OCI-LY1 (cell line): ENCODE measurements around the gene CORIN.

Experiments
- CTCF ChIP-seq: fragments of 200-600 bp; sonication (generic), shearing (Covaris generic); IDR thresholded peaks from 2 replicates; pipeline ENCODE4 v1.5.1; 2017; ENCODE audit warnings: mild to moderate bottlenecking, antibody characterized with exemption, low read length, moderate library complexity, mixed read lengths
- EZH2 ChIP-seq: fragments of 200-600 bp; sonication (generic), shearing (Covaris generic); IDR thresholded peaks from 2 replicates; pipeline ENCODE4 v1.8.0; 2017; ENCODE audit warnings: borderline replicate concordance, mixed run types, mild to moderate bottlenecking, antibody characterized with exemption, low read length, moderate library complexity, mixed read lengths

- TF ChIP-seq CTCF (no peak), EZH2 (no peak)
These were observed 20.6 kb downstream of the CORIN start for GRCh38 chr4:47817275-47817674.
